SK-N-SH (cell line): ENCODE measurements around the gene S100A16. TPM values are rescaled to one million over a fixed set of nuclear protein-coding genes. Genes with fewer than 3 reads are reported as not detected.
A peak's percentile ranks its signal among the peaks of the same experiment; 100 is the strongest.

Experiments used
- CTCF ChIA-PET: fragments of 300-600, 350-600 bp; formaldehyde crosslinking; extraction: SDS; loops from one replicate; lab custom pipeline; 2021; lab: Yijun Ruan, JAX
- POLR2A ChIA-PET: fragments of 350-600 bp; sonication (Branson Sonifier 250); formaldehyde crosslinking; extraction: SDS; loops from one replicate; lab custom pipeline; 2020; ENCODE audit warnings: antibody characterized with exemption, inconsistent platforms; lab: Yijun Ruan, JAX
- DNase-seq: peaks from one replicate; pipeline ENCODE4 v3.0.0; 2012
- H2AFZ ChIP-seq: fragments of 200-600 bp; sonication (generic); 2 replicates; pipeline ENCODE4 v1.8.1; 2016; ENCODE audit warnings: antibody characterized with exemption, mild to moderate bottlenecking, low read depth
- H3F3A ChIP-seq: fragments of 200-600 bp; sonication (generic); replicated peaks from 2 replicates; pipeline ENCODE3; 2016; ENCODE audit warnings: antibody characterized with exemption, mild to moderate bottlenecking; ENCODE audit not compliant: insufficient read depth
- H3K27ac ChIP-seq, 2 experiments: fragments of 200-500 bp in 1 of 2; fragments of 200-600 bp in 1 of 2; sonication (Bioruptor generic) in 1 of 2; sonication (generic), shearing (Covaris generic) in 1 of 2; 2 replicates each; pipeline versions ENCODE4 v1.5.1 to v1.6.1; 2014 to 2016; ENCODE audit warnings: low read depth in 2 of 2, inconsistent platforms in 1 of 2, low read length in 1 of 2, mild to moderate bottlenecking in 1 of 2, mixed read lengths in 1 of 2
- H3K27me3 ChIP-seq: fragments of 200-600 bp; sonication (generic), shearing (Covaris generic); 2 replicates; pipeline ENCODE4 v1.6.1; 2016; ENCODE audit warnings: mixed run types; ENCODE audit not compliant: insufficient read depth
- H3K36me3 ChIP-seq, 2 experiments: fragments of 200-500 bp in 1 of 2; fragments of 200-600 bp in 1 of 2; sonication (Bioruptor generic) in 1 of 2; sonication (generic) in 1 of 2; replicated peaks in 1 of 2; 2 replicates each; pipeline versions ENCODE3 to v1.5.1; 2014 to 2016; ENCODE audit warnings: low read length in 1 of 2, mild to moderate bottlenecking in 1 of 2; ENCODE audit not compliant: insufficient read depth in 2 of 2, control insufficient read depth in 1 of 2
- H3K4me1 ChIP-seq, 2 experiments: fragments of 200-500 bp in 1 of 2; fragments of 200-600 bp in 1 of 2; sonication (Bioruptor generic) in 1 of 2; sonication (generic), shearing (Covaris generic) in 1 of 2; 2 replicates each; pipeline versions ENCODE4 v1.5.1 to v1.6.1; 2014 to 2016; ENCODE audit warnings: low read depth in 1 of 2, low read length in 1 of 2, mixed run types in 1 of 2; ENCODE audit not compliant: insufficient read depth in 2 of 2, control insufficient read depth in 1 of 2
- H3K4me2 ChIP-seq: fragments of 200-600 bp; sonication (generic), shearing (Covaris generic); 2 replicates; pipeline ENCODE4 v1.6.1; 2017; ENCODE audit warnings: mixed run types
- H3K4me3 ChIP-seq, 2 experiments: fragments of 200-500 bp in 1 of 2; fragments of 200-600 bp in 1 of 2; sonication (Bioruptor generic) in 1 of 2; sonication (generic), shearing (Covaris generic) in 1 of 2; 2 replicates each; pipeline versions ENCODE4 v1.5.1 to v1.8.1; 2014 to 2016; ENCODE audit warnings: low read depth in 2 of 2, inconsistent platforms in 1 of 2, low read length in 1 of 2, mild to moderate bottlenecking in 1 of 2, mixed read lengths in 1 of 2, moderate library complexity in 1 of 2
- H3K79me2 ChIP-seq: fragments of 200-600 bp; sonication (generic); 2 replicates; pipeline ENCODE4 v1.8.1; 2017; ENCODE audit warnings: mild to moderate bottlenecking; ENCODE audit not compliant: insufficient read depth
- H3K9ac ChIP-seq: fragments of 200-600 bp; sonication (generic); 2 replicates; pipeline ENCODE4 v1.6.1; 2017; ENCODE audit warnings: mixed run types
- H3K9me2 ChIP-seq: fragments of 200-600 bp; sonication (generic); 2 replicates; pipeline ENCODE4 v1.6.1; 2017; ENCODE audit warnings: mixed run types
- H3K9me3 ChIP-seq: fragments of 200-600 bp; sonication (generic); 2 replicates; pipeline ENCODE4 v1.6.1; 2017; ENCODE audit warnings: mixed run types, mild to moderate bottlenecking, moderate library complexity
- H4K20me1 ChIP-seq: fragments of 200-600 bp; sonication (generic); 2 replicates; pipeline ENCODE4 v1.6.1; 2017; ENCODE audit warnings: mild to moderate bottlenecking, mixed run types; ENCODE audit not compliant: insufficient read depth
- CHD2 ChIP-seq: fragments of 150-350 bp; IDR thresholded peaks from 2 replicates; pipeline ENCODE4 v1.6.1; 2018; ENCODE audit warnings: low read length; ENCODE audit not compliant: partially characterized antibody
- ELF1 ChIP-seq: IDR thresholded peaks from 2 replicates; pipeline ENCODE4 v1.4.0; 2012
- EP300 ChIP-seq, 2 experiments: IDR thresholded peaks; 2 replicates each; pipeline versions ENCODE4 v1.4.0 to v1.6.1; 2012; ENCODE audit warnings: borderline replicate concordance in 1 of 2, low read depth in 1 of 2, low read length in 1 of 2
- FOSL2 ChIP-seq: IDR thresholded peaks from 2 replicates; pipeline ENCODE4 v1.4.0; 2012; ENCODE audit warnings: low read depth, mild to moderate bottlenecking, moderate library complexity, borderline replicate concordance
- FOXM1 ChIP-seq: IDR thresholded peaks from 2 replicates; pipeline ENCODE4 v1.4.0; 2012; ENCODE audit warnings: low read depth, mild to moderate bottlenecking
- GABPA ChIP-seq: IDR thresholded peaks from 2 replicates; pipeline ENCODE4 v1.4.0; 2012; ENCODE audit warnings: low read depth, mild to moderate bottlenecking
- GATA2 ChIP-seq: sonication (generic); formaldehyde crosslinking; IDR thresholded peaks from 2 replicates; pipeline ENCODE4 v1.5.0; 2020; ENCODE audit warnings: mild to moderate bottlenecking, missing genetic modification reagents
- POLR2AphosphoS5 ChIP-seq: IDR thresholded peaks from 2 replicates; pipeline ENCODE4 v1.6.1; 2012; ENCODE audit warnings: low read depth, low read length
- RXRA ChIP-seq: IDR thresholded peaks from 2 replicates; pipeline ENCODE4 v1.4.0; 2012; ENCODE audit warnings: low read depth, mild to moderate bottlenecking, borderline replicate concordance
- SIN3A ChIP-seq: IDR thresholded peaks from 2 replicates; pipeline ENCODE4 v1.6.1; 2012; ENCODE audit warnings: low read depth, mild to moderate bottlenecking, low read length, moderate library complexity, borderline replicate concordance
- TAF1 ChIP-seq: IDR thresholded peaks from 2 replicates; pipeline ENCODE4 v1.6.1; 2012; ENCODE audit warnings: low read depth, mild to moderate bottlenecking, low read length, moderate library complexity, borderline replicate concordance
- TCF12 ChIP-seq: IDR thresholded peaks from 2 replicates; pipeline ENCODE4 v1.4.0; 2012
- TEAD4 ChIP-seq: IDR thresholded peaks from 2 replicates; pipeline ENCODE4 v1.4.0; 2012; ENCODE audit warnings: mild to moderate bottlenecking, borderline replicate concordance; ENCODE audit not compliant: insufficient read depth
- YY1 ChIP-seq: IDR thresholded peaks from 2 replicates; pipeline ENCODE4 v1.4.0; 2012; ENCODE audit warnings: low read depth, mild to moderate bottlenecking
- WGBS: methylation state at CpG from one replicate; pipeline ENCODE4 v1.1.6; 2017; ENCODE audit warnings: low lambda C conversion rate; 5-methylcytosine and 5-hydroxymethylcytosine counted together
- polyA plus RNA-seq, 3 experiments: library from polyadenylated mRNA; depleted of rRNA; stranded (reverse); fragments of >200 nt; gene quantifications; 2 replicates each; pipeline ENCODE4 v1.2.3, GENCODE V29; 2012
- TF ChIP-seq, protein P1 (sequence below): IDR thresholded peaks from 2 replicates; pipeline ENCODE4 v1.4.0; 2012; ENCODE audit warnings: low read depth
- TF ChIP-seq, protein P2 (sequence below): IDR thresholded peaks from 2 replicates; pipeline ENCODE4; 2012
- TF ChIP-seq, protein P3 (sequence below): fragments of 150-350 bp; IDR thresholded peaks from 2 replicates; pipeline ENCODE4 v1.6.1; 2017; ENCODE audit warnings: antibody characterized with exemption, low read length, low read depth, borderline replicate concordance
- TF ChIP-seq, protein P4 (sequence below): IDR thresholded peaks from 2 replicates; pipeline ENCODE4 v1.4.0; 2012; ENCODE audit warnings: low read depth, borderline replicate concordance

The S100A16 gene
- polyA plus RNA-seq, 1 of the 3 experiments (the other 2 are of a cell fraction): 512 TPM

DNA sequence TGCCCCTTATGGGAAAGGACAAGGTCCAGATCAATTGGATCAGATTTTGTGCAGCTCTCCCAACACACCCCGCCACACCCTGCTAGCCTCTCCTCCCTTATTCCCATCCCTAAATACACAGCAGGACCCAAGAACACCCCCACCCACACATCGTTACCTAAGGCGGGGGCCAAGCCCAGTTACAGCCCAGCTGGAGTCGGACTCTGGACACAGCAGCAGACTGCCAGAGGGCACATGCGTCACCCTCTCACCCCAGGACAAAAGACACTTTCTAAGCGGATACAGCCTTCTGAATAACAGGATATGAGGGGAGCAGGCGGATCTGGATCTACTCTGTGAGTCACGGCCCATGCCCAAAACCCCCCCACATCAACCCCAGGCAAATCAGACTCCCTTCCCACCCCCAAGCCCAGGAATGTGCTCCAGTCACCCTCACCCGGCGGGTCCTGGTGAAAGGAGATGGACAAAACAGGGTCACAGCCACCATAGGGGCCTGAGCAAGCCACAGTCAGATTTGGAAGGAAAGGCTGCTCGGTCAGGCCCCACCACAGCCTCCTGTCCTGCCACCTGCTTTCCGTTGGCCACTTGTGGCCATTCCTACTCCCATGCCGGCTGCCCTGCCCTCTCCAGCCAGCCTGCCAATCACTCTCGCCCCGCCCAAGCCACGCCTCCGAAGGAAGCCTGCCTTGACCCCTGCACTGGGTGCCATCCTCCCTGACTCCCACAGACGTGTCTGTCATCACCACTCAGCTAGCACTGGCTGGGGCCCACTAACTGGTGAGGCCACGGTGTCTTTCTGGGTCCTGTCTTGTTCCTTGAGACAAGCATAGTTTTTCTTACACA, 4.0 kb downstream of the S100A16 start:
- no peaks in the 10 kb centered on the region for H3K9me3 ChIP-seq
- WGBS: 10% methylated on average over 18 of the region's 19 CpGs
- TF ChIP-seq YY1 (peak; percentile 53; the same call in 1 of the 2 replicates), GATA2 (CRISPR knock-in tag) (no peak), GABPA (peak; percentile 70), POLR2AphosphoS5 (peak; percentile 94), FOSL2 (peak; percentile 90), EP300 (IDR thresholded peaks at IDR 0.05; ENCODE audit: borderline replicate concordance in 1 of 2, low read depth in 1 of 2, low read length in 1 of 2) (peak in 1 of 2 experiments; percentile 8; a peak in 1 of 4 replicates), ELF1 (no peak), FOXM1 (no peak), RXRA (0 out of 2 replicates have a peak, but pooled peaks have one; percentile 24), TCF12 (peak; percentile 66), TEAD4 (peak; percentile 43; the same call in 1 of the 2 replicates), SIN3A (peak; percentile 77; the same call in 1 of the 2 replicates), TAF1 (peak; percentile 68; the same call in 1 of the 2 replicates), CHD2 (no peak)
- TF ChIP-seq, protein P1, sequence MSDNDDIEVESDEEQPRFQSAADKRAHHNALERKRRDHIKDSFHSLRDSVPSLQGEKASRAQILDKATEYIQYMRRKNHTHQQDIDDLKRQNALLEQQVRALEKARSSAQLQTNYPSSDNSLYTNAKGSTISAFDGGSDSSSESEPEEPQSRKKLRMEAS: peak; percentile 83
- TF ChIP-seq, protein P2, sequence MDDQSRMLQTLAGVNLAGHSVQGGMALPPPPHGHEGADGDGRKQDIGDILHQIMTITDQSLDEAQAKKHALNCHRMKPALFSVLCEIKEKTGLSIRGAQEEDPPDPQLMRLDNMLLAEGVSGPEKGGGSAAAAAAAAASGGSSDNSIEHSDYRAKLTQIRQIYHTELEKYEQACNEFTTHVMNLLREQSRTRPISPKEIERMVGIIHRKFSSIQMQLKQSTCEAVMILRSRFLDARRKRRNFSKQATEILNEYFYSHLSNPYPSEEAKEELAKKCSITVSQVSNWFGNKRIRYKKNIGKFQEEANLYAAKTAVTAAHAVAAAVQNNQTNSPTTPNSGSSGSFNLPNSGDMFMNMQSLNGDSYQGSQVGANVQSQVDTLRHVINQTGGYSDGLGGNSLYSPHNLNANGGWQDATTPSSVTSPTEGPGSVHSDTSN: peak; percentile 96
- TF ChIP-seq, protein P3, sequence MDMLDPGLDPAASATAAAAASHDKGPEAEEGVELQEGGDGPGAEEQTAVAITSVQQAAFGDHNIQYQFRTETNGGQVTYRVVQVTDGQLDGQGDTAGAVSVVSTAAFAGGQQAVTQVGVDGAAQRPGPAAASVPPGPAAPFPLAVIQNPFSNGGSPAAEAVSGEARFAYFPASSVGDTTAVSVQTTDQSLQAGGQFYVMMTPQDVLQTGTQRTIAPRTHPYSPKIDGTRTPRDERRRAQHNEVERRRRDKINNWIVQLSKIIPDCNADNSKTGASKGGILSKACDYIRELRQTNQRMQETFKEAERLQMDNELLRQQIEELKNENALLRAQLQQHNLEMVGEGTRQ: no peak
- TF ChIP-seq, protein P4, sequence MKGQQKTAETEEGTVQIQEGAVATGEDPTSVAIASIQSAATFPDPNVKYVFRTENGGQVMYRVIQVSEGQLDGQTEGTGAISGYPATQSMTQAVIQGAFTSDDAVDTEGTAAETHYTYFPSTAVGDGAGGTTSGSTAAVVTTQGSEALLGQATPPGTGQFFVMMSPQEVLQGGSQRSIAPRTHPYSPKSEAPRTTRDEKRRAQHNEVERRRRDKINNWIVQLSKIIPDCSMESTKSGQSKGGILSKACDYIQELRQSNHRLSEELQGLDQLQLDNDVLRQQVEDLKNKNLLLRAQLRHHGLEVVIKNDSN: no peak
- H3K4me2 ChIP-seq: peak overlapping the region; percentile 99
- peak overlapping the region; percentile 58 to 84 for H3K27ac ChIP-seq
- H3F3A ChIP-seq: peaks cover 30% of the 10 kb centered on the region
- peak overlapping the region; percentile 58 to 87 for H3K4me3 ChIP-seq
- no peaks in the 10 kb centered on the region for H3K9me2 ChIP-seq
- ChIA-PET POLR2A (no interaction called here), CTCF (interaction anchor here (1.2 to 3.0 kb wide), 3 partner anchors 9 to 98 kb away, joined by 3 to 17 read pairs (median 8); no protein-coding TSS in a partner anchor)
- no peak for DNase-seq
- H3K9ac ChIP-seq: peak overlapping the region; percentile 100
- peaks cover 15 to 23% of the 10 kb centered on the region in 2 experiments; a peak in 3 of 4 replicates for H3K4me1 ChIP-seq
- peaks cover 51% of the 10 kb centered on the region for H3K79me2 ChIP-seq
- H3K36me3 ChIP-seq: peaks cover 13 to 27% of the 10 kb centered on the region in 2 experiments
- peak overlapping the region; percentile 48; the same call in 1 of the 2 replicates for H2AFZ ChIP-seq
- no peaks in the 10 kb centered on the region for H3K27me3 ChIP-seq
- H4K20me1 ChIP-seq: no peaks in the 10 kb centered on the region
